A549 (cell line): Measurements from ENCODE around the gene ELAVL1. TPM values are rescaled to one million over a fixed set of nuclear protein-coding genes. Genes with fewer than 3 reads are reported as not detected.

ENCODE experiments used
- ATAC-seq, 2 experiments: fragments of 200-7000 bp in 1 of 2; fragments of >200 bp in 1 of 2; cut with Nextera tagmentation in 1 of 2; cut with Tn5 transposase in 1 of 2; 3 replicates each; pipeline versions ENCODE4 v1.8.0 to v1.9.1; 2018 to 2020; ENCODE audit warnings: mild to moderate bottlenecking in 1 of 2, moderate library complexity in 1 of 2
- CTCF ChIA-PET: fragments of 300-600 bp; sonication (Branson Sonifier 250); formaldehyde crosslinking; extraction: SDS; loops from one replicate; lab custom pipeline; 2021; ENCODE audit warnings: antibody characterized with exemption, inconsistent platforms; lab: Yijun Ruan, JAX
- POLR2A ChIA-PET: fragments of 350-600 bp; formaldehyde crosslinking; extraction: SDS; loops from one replicate; lab custom pipeline; 2021; ENCODE audit warnings: antibody characterized with exemption, inconsistent platforms; lab: Yijun Ruan, JAX
- DNase-seq, 2 experiments: peaks; one replicate each; pipeline versions ENCODE4 v3.0.0 to v3.0.0-alpha.2; 2011 to 2016; ENCODE audit warnings: low read depth in 1 of 2, low spot score in 1 of 2
- FAIRE-seq: peaks from 2 replicates; lab custom pipeline; 2011; peaks lifted over from hg19 to GRCh38; lab: Jason Lieb, UNC
- H3K27ac ChIP-seq, 2 experiments: fragments of >200 bp; sonication (Bioruptor Twin); formaldehyde crosslinking; 3 replicates each; pipeline ENCODE4 v1.5.1; 2016 to 2017
- H3K4me1 ChIP-seq: fragments of >200 bp; sonication (Bioruptor Twin); formaldehyde crosslinking; 3 replicates; pipeline ENCODE4 v1.6.1; 2016
- H3K4me2 ChIP-seq: fragments of >200 bp; sonication (Bioruptor Twin); formaldehyde crosslinking; 3 replicates; pipeline ENCODE4 v1.6.1; 2016
- H3K4me3 ChIP-seq: fragments of >200 bp; sonication (Bioruptor Twin); formaldehyde crosslinking; 3 replicates; pipeline ENCODE4 v1.5.1; 2016
- H3K9me3 ChIP-seq: fragments of >200 bp; sonication (Bioruptor Twin); formaldehyde crosslinking; 3 replicates; pipeline ENCODE4 v1.6.1; 2016
- BCL3 ChIP-seq: fragments of >200 bp; sonication (Bioruptor Twin); formaldehyde crosslinking; IDR thresholded peaks from 3 replicates; pipeline ENCODE4 v1.6.1; 2016
- CBX2 ChIP-seq: fragments of 200-600 bp; sonication (generic); IDR thresholded peaks from 2 replicates; pipeline ENCODE4 v1.6.1; 2016; ENCODE audit warnings: low read depth, mild to moderate bottlenecking, borderline replicate concordance
- CEBPB ChIP-seq, 2 experiments: fragments of >200 bp in 1 of 2; sonication (Bioruptor Twin) in 1 of 2; formaldehyde crosslinking in 1 of 2; IDR thresholded peaks; 2 replicates each; pipeline ENCODE4 v1.6.1; 2012 to 2016
- CTCF ChIP-seq: fragments of >200 bp; sonication (Bioruptor Twin); formaldehyde crosslinking; IDR thresholded peaks from 3 replicates; pipeline ENCODE4 v1.5.1; 2016
- EHMT2 ChIP-seq: fragments of 200-600 bp; sonication (generic); IDR thresholded peaks from 2 replicates; pipeline ENCODE4 v1.6.1; 2016; ENCODE audit warnings: antibody characterized with exemption, low read depth, mild to moderate bottlenecking, moderate library complexity
- ELK1 ChIP-seq: fragments of 150-350 bp; IDR thresholded peaks from 2 replicates; pipeline ENCODE4 v1.6.1; 2014; ENCODE audit warnings: low read depth, mild to moderate bottlenecking, low read length
- EP300 ChIP-seq, 2 experiments: fragments of >200 bp; sonication (Bioruptor Twin); formaldehyde crosslinking; IDR thresholded peaks; 2 replicates in 1 of 2; 3 replicates in 1 of 2; pipeline ENCODE4 v1.6.1; 2016 to 2017
- ESRRA ChIP-seq: fragments of 150-350 bp; IDR thresholded peaks from 2 replicates; pipeline ENCODE4 v1.6.1; 2014; ENCODE audit warnings: mild to moderate bottlenecking, low read length, borderline replicate concordance
- FOXS1 ChIP-seq: fragments of 250-450 bp; sonication (Bioruptor Pico); IDR thresholded peaks from 2 replicates; pipeline ENCODE4 v1.5.0; 2020; ENCODE audit warnings: mild to moderate bottlenecking, moderate library complexity
- GATA3 ChIP-seq: IDR thresholded peaks from 2 replicates; pipeline ENCODE4 v1.6.1; 2012; ENCODE audit warnings: borderline replicate concordance
- HOXA7 ChIP-seq: fragments of 250-450 bp; sonication (Bioruptor Pico); IDR thresholded peaks from 2 replicates; pipeline ENCODE4 v1.5.0; 2020; ENCODE audit warnings: mild to moderate bottlenecking, moderate library complexity
- HOXB13 ChIP-seq: fragments of 250-450 bp; sonication (Bioruptor Pico); IDR thresholded peaks from 2 replicates; pipeline ENCODE4 v1.5.0; 2020; ENCODE audit warnings: low read depth, mild to moderate bottlenecking, moderate library complexity
- JUN ChIP-seq, 2 experiments: fragments of >200 bp; sonication (Bioruptor Twin); formaldehyde crosslinking; IDR thresholded peaks; 2 replicates in 1 of 2; 3 replicates in 1 of 2; pipeline ENCODE4 v1.6.1; 2016 to 2017
- KDM1A ChIP-seq: fragments of 200-600 bp; sonication (generic); IDR thresholded peaks from 2 replicates; pipeline ENCODE4 v1.6.1; 2016; ENCODE audit warnings: low read depth, mild to moderate bottlenecking
- MAFK ChIP-seq: fragments of 450-650 bp; IDR thresholded peaks from 2 replicates; pipeline ENCODE4 v1.6.1; 2014; ENCODE audit not compliant: partially characterized antibody
- NR3C1 ChIP-seq: fragments of >200 bp; sonication (Bioruptor Twin); formaldehyde crosslinking; IDR thresholded peaks from 3 replicates; pipeline ENCODE4 v1.6.1; 2017
- PHF8 ChIP-seq: fragments of 200-600 bp; sonication (generic); IDR thresholded peaks from 2 replicates; pipeline ENCODE4 v1.6.1; 2016; ENCODE audit warnings: low read depth, mild to moderate bottlenecking, antibody characterized with exemption, moderate library complexity, borderline replicate concordance
- POLR2AphosphoS2 ChIP-seq: conservative IDR thresholded peaks from 2 replicates; pipeline ENCODE4 v1.6.1; 2012; ENCODE audit warnings: low read length, improper control_type of control experiment, inconsistent platforms
- RAD21 ChIP-seq, 2 experiments: fragments of >200 bp in 1 of 2; sonication (Bioruptor Twin) in 1 of 2; formaldehyde crosslinking in 1 of 2; IDR thresholded peaks in 1 of 2; conservative IDR thresholded peaks in 1 of 2; 2 replicates in 1 of 2; 3 replicates in 1 of 2; pipeline ENCODE4 v1.6.1; 2012 to 2018; ENCODE audit warnings: inconsistent platforms in 1 of 2
- SMC3 ChIP-seq: fragments of >200 bp; sonication (Bioruptor Twin); formaldehyde crosslinking; IDR thresholded peaks from 3 replicates; pipeline ENCODE4 v1.6.1; 2018; ENCODE audit warnings: inconsistent platforms
- TFCP2L1 ChIP-seq: fragments of 250-450 bp; sonication (Bioruptor Pico); IDR thresholded peaks from 2 replicates; pipeline ENCODE4 v1.5.0; 2021; ENCODE audit warnings: mild to moderate bottlenecking
- TP53 ChIP-seq: fragments of 250-450 bp; sonication (Bioruptor Pico); IDR thresholded peaks from 2 replicates; pipeline ENCODE4 v1.5.0; 2021; ENCODE audit warnings: mild to moderate bottlenecking, moderate library complexity
- ZC3H11A ChIP-seq: fragments of 450-650 bp; IDR thresholded peaks from 2 replicates; pipeline ENCODE4 v1.6.1; 2014; ENCODE audit warnings: antibody characterized with exemption, mild to moderate bottlenecking
- ZFP36 ChIP-seq: fragments of 450-650 bp; IDR thresholded peaks from 2 replicates; pipeline ENCODE4 v1.6.1; 2014; ENCODE audit warnings: borderline replicate concordance; ENCODE audit not compliant: partially characterized antibody
- ZNF302 ChIP-seq: fragments of 250-450 bp; sonication (Bioruptor Pico); IDR thresholded peaks from 2 replicates; pipeline ENCODE4 v1.9.0; 2021; ENCODE audit warnings: inconsistent platforms, mild to moderate bottlenecking, moderate library complexity
- WGBS: methylation state at CpG from one replicate; pipeline ENCODE4 v1.1.6; 2017; ENCODE audit errors: missing lambda C conversion rate; 5-methylcytosine and 5-hydroxymethylcytosine counted together
- polyA plus RNA-seq, 4 experiments: library from polyadenylated mRNA; depleted of rRNA in 3 of 4; stranded (reverse); fragments of >200 nt; fragmentation: RNase III in 1 of 4; extraction: RNeasy Plus Mini Kit Qiagen cat#74134 plus additional on column Dnase treatment in 1 of 4; gene quantifications; 2 replicates in 3 of 4; 3 replicates in 1 of 4; pipeline ENCODE4 v1.2.3, GENCODE V29; 2011 to 2017

The ELAVL1 gene
- polyA plus RNA-seq, 2 of the 4 experiments (the other 2 are of a cell fraction) = 39.3 to 55.6 TPM

- no peak for ATAC-seq
- WGBS = 96% methylated on average over 4 of the region's 4 CpGs
- FAIRE-seq = no peak
- DNase-seq = no peak
- Histone ChIP-seq H3K9me3 (no peaks in the 10 kb centered on the region), H3K27ac (no peak overlapping the region), H3K4me1 (peaks cover 16% of the 10 kb centered on the region; the same call in 2 of the 3 replicates), H3K4me2 (no peak overlapping the region), H3K4me3 (no peak overlapping the region)
- POLR2A ChIA-PET = no interaction called here
- TF ChIP-seq EHMT2 = no peak
- no peak for TF ChIP-seq BCL3
- TF ChIP-seq HOXA7 (CRISPR knock-in tag) = no peak
- no peak for TF ChIP-seq JUN (IDR thresholded peaks at IDR 0.05)
- TF ChIP-seq ZFP36 = no peak
- TF ChIP-seq KDM1A = no peak
- no peak for TF ChIP-seq ZC3H11A
- TF ChIP-seq RAD21 (conservative IDR thresholded peaks at IDR 0.05 in 1 of 2, IDR thresholded peaks at IDR 0.05 in 1 of 2) = no peak
- no peak for TF ChIP-seq MAFK
- no peak for TF ChIP-seq ESRRA
- TF ChIP-seq SMC3 = no peak
- no peak for TF ChIP-seq TP53
- TF ChIP-seq PHF8 = no peak
- no peak for TF ChIP-seq NR3C1
- no peak for TF ChIP-seq ZNF302 (CRISPR knock-in tag)
- TF ChIP-seq CEBPB (IDR thresholded peaks at IDR 0.05) = no peak
- TF ChIP-seq HOXB13 (CRISPR knock-in tag) = no peak
- no peak for TF ChIP-seq EP300 (IDR thresholded peaks at IDR 0.05)
- CTCF ChIA-PET = interaction anchor here (1.8 kb wide), 1 partner anchor 28 kb away, joined by 7 read pairs; no protein-coding TSS in a partner anchor
Measured at GRCh38 chr19:7999376-7999775, 6.1 kb downstream of the ELAVL1 start.

- CTCF ChIA-PET = interaction anchor here (0.6 to 1.8 kb wide), 7 partner anchors 10 to 625 kb away, joined by 3 to 7 read pairs (median 4); no protein-coding TSS in a partner anchor
- H3K27ac ChIP-seq = no peak overlapping the region
- no peak for ATAC-seq
- POLR2A ChIA-PET = no interaction called here
- H3K4me1 ChIP-seq = peaks cover 14% of the 10 kb centered on the region
- FAIRE-seq = no peak
- no peak for DNase-seq
- no peaks in the 10 kb centered on the region for H3K9me3 ChIP-seq
- TF ChIP-seq TFCP2L1 (CRISPR knock-in tag) = no peak
- TF ChIP-seq POLR2AphosphoS2 = no peak
- TF ChIP-seq FOXS1 = no peak
- no peak for TF ChIP-seq HOXA7 (CRISPR knock-in tag)
- no peak for TF ChIP-seq CBX2
- TF ChIP-seq GATA3 = no peak
- no peak for TF ChIP-seq ELK1
- TF ChIP-seq JUN (IDR thresholded peaks at IDR 0.05) = no peak
- TF ChIP-seq CTCF = no peak
- TF ChIP-seq HOXB13 (CRISPR knock-in tag) = no peak
- no peak overlapping the region for H3K4me3 ChIP-seq
- 92% methylated on average over 12 of the region's 12 CpGs for WGBS
- no peak overlapping the region for H3K4me2 ChIP-seq
Measured at GRCh38 chr19:7997809-7998480, 7.5 kb downstream of the ELAVL1 start.
